Measurements from ENCODE around the gene OPN4.

The OPN4 gene

GRCh38 chr10:86705139-86705538 lies 50.8 kb downstream of the OPN4 start:
- FAIRE-seq, result no peak

- no peak for FAIRE-seq
These were observed 51.6 kb downstream of the OPN4 start for GRCh38 chr10:86705905-86706304.

- no peak for FAIRE-seq
These were observed 52.1 kb downstream of the OPN4 start for GRCh38 chr10:86706401-86706841.

GRCh38 chr10:86706977-86707376 lies 52.6 kb downstream of the OPN4 start:
- FAIRE-seq, result no peak

- FAIRE-seq, result no peak
These were observed 53.2 kb downstream of the OPN4 start for GRCh38 chr10:86707505-86707904.

- no peak for FAIRE-seq
These were observed 53.9 kb downstream of the OPN4 start for GRCh38 chr10:86708068-86708782.

GRCh38 chr10:86708783-86709380 lies 54.5 kb downstream of the OPN4 start:
- no peak for FAIRE-seq

- FAIRE-seq, result no peak
These were observed 55.2 kb downstream of the OPN4 start for GRCh38 chr10:86709396-86710185.

GRCh38 chr10:86710987-86711512 lies 56.7 kb downstream of the OPN4 start:
- no peak for FAIRE-seq

GRCh38 chr10:86711513-86712316 lies 57.4 kb downstream of the OPN4 start:
- FAIRE-seq, result no peak

- FAIRE-seq, result no peak
These were observed 58.0 kb downstream of the OPN4 start for GRCh38 chr10:86712317-86712707.

GRCh38 chr10:86715156-86715795 lies 60.9 kb downstream of the OPN4 start:
- no peak for FAIRE-seq

- FAIRE-seq, result no peak
These were observed 61.5 kb downstream of the OPN4 start for GRCh38 chr10:86715836-86716235.
